ES-I3 (cell line): ENCODE data around the gene PITRM1.

ENCODE experiments used
- H3K36me3 ChIP-seq: 2 replicates; pipeline ENCODE4 v1.6.1; 2013; ENCODE audit warnings: mild to moderate bottlenecking, low read length, control low read depth, moderate library complexity; ENCODE audit not compliant: insufficient read depth
- H3K4me1 ChIP-seq: 2 replicates; pipeline ENCODE4 v1.6.1; 2013; ENCODE audit warnings: mild to moderate bottlenecking, control low read depth, low read length; ENCODE audit not compliant: insufficient read depth
- H3K9ac ChIP-seq: 2 replicates; pipeline ENCODE4 v1.6.1; 2013; ENCODE audit warnings: low read depth, mild to moderate bottlenecking, low read length, moderate library complexity
- H3K9me3 ChIP-seq: 2 replicates; pipeline ENCODE4 v1.6.1; 2013; ENCODE audit warnings: mild to moderate bottlenecking, low read length, moderate library complexity; ENCODE audit not compliant: control insufficient read depth, insufficient read depth

Gene PITRM1

DNA sequence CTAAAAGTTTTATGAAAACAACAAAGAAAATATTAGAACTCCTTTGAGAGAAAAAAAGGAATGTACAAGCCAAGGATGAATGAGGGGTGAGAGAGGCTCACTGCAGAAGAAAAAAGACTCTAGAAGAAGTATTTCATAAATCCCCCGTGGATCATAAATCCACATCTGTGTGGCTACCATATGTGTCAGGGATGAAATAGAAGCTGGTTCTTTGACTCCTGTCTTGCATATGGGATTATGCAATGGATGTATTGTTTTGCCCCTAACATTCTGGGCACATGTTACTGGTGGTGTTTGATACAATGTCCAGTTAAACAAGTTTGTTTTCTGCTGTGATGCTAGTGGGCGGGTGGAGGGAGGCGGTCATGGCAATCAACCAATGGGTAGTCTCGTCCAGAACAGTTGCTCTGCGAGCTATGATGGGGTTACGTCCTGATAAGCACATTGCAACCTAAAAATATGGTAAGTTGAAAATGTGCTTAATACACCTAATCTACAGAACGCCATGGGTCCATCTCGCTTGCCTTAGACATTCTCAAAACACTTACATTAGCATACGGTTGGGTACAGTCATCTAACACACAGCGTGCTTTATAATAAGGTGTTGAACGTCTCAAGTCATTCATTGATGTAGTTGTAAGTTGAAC lies 34.1 kb upstream of the PITRM1 start:
- no peaks in the 10 kb centered on the region for H3K9me3 ChIP-seq
- H3K36me3 ChIP-seq, result no peaks in the 10 kb centered on the region
- H3K9ac ChIP-seq, result no peak overlapping the region
- no peaks in the 10 kb centered on the region for H3K4me1 ChIP-seq

DNA sequence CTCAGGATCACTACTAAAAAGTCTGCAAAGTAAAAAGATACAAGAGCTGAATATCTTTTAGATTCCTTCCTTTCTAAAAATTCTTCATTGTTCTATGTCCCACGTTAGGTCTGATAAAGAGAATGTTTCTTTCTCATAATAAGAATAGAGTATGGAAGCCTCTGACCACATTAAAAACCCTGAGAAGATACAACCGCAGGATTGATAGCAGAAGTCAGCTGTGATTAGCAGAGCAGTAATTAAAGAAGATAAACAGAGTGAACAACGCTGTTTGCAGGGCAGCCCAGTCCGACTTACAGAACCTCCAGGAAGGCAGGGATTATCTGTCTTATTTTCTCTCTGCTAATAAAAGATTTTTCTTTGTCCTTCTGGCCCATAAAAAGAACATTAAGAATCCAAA lies 31.4 kb upstream of the PITRM1 start:
- Histone ChIP-seq H3K9me3 (no peaks in the 10 kb centered on the region), H3K4me1 (no peaks in the 10 kb centered on the region), H3K36me3 (no peaks in the 10 kb centered on the region)

GRCh38 chr10:3203016-3203811 lies 30.6 kb upstream of the PITRM1 start:
- H3K9ac ChIP-seq, result no peak overlapping the region
- H3K9me3 ChIP-seq, result no peaks in the 10 kb centered on the region
- no peaks in the 10 kb centered on the region for H3K4me1 ChIP-seq
- no peaks in the 10 kb centered on the region for H3K36me3 ChIP-seq

More for the DNA sequence above, 31.4 kb upstream of the PITRM1 start:
- H3K9ac ChIP-seq, result no peak overlapping the region

- no peaks in the 10 kb centered on the region for H3K9me3 ChIP-seq
- H3K4me1 ChIP-seq, result peaks cover 6% of the 10 kb centered on the region; the same call in 1 of the 2 replicates
- H3K36me3 ChIP-seq, result no peaks in the 10 kb centered on the region
- H3K9ac ChIP-seq, result no peak overlapping the region
Observed at GRCh38 chr10:3201796-3202195, 29.2 kb upstream of the PITRM1 start.

- no peaks in the 10 kb centered on the region for H3K9me3 ChIP-seq
- no peaks in the 10 kb centered on the region for H3K36me3 ChIP-seq
- H3K4me1 ChIP-seq, result peaks cover 6% of the 10 kb centered on the region; the same call in 1 of the 2 replicates
- H3K9ac ChIP-seq, result no peak overlapping the region
Observed at GRCh38 chr10:3199488-3199887, 26.9 kb upstream of the PITRM1 start.

DNA sequence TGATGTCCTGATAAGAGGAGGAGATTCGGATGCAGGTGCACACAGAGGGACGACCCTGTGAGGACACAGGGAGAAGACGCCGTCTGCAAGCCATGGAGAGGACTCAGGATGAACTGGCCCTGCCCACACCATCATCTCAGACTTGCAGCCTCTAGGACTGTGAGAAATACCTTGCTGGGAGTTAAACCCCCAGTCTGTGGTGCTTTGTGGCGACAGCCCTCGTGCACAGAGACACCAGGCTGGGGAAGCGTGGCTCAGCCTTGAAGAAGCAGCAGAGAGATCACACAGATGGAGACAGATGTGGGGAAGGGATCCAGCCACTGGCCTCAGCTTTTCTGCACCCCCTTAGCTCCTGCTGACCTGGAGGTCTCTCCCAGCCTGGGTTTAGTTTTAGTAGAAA lies 26.3 kb upstream of the PITRM1 start:
- H3K9ac ChIP-seq, result no peak overlapping the region
- H3K9me3 ChIP-seq, result no peaks in the 10 kb centered on the region
- H3K36me3 ChIP-seq, result no peaks in the 10 kb centered on the region
- peaks cover 6% of the 10 kb centered on the region; the same call in 1 of the 2 replicates for H3K4me1 ChIP-seq

- Histone ChIP-seq H3K9ac (no peak overlapping the region), H3K4me1 (peaks cover 6% of the 10 kb centered on the region; the same call in 1 of the 2 replicates), H3K36me3 (no peaks in the 10 kb centered on the region), H3K9me3 (no peaks in the 10 kb centered on the region)
Observed at GRCh38 chr10:3197348-3198003, 24.9 kb upstream of the PITRM1 start.

DNA sequence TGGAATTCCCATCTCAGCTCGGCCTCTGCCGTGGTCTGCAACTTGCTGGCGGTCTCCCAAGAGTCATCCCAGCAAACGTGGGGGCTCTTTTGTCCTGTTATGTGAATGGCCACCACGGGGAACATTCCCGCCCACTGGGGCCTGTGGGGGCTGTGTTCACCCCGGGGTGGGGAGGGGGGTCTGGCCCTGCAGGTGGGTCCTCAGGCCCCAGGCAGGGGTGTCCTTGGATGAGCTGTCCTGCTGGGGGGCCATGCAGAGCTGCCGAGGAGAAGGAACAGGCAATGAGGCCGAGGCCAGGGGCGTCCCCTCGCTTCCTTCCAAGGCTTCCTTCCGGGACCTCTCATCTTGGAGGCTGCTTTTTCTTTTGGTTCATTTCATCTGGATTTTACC lies 24.4 kb upstream of the PITRM1 start:
- Histone ChIP-seq H3K36me3 (no peaks in the 10 kb centered on the region), H3K9me3 (no peaks in the 10 kb centered on the region), H3K9ac (no peak overlapping the region), H3K4me1 (peaks cover 6% of the 10 kb centered on the region; the same call in 1 of the 2 replicates)

- Histone ChIP-seq H3K4me1 (peaks cover 6% of the 10 kb centered on the region; the same call in 1 of the 2 replicates), H3K36me3 (no peaks in the 10 kb centered on the region), H3K9me3 (no peaks in the 10 kb centered on the region), H3K9ac (no peak overlapping the region)
Observed at GRCh38 chr10:3196482-3196881, 23.9 kb upstream of the PITRM1 start.

DNA sequence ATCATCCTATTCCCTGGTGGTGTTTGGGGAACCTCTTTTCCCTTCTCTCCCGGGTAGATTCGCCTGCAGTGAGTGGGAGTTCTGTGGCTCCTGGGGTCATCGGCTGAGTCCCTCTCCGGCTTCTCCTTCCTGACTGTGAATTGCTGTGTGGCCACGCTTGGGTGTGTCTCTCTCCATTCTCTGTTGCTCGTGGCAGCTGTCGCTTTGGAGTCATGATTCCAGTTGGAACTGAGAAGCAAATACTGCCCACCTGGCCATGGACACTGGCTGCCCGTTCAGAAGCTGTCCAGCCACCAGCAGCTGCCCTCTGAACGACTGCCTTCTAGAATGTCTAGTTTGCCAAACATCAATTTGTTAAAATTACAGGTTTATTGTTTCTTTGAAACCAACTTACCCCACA lies 23.1 kb upstream of the PITRM1 start:
- no peaks in the 10 kb centered on the region for H3K36me3 ChIP-seq
- H3K9ac ChIP-seq, result no peak overlapping the region
- peaks cover 6% of the 10 kb centered on the region; the same call in 1 of the 2 replicates for H3K4me1 ChIP-seq
- no peaks in the 10 kb centered on the region for H3K9me3 ChIP-seq

DNA sequence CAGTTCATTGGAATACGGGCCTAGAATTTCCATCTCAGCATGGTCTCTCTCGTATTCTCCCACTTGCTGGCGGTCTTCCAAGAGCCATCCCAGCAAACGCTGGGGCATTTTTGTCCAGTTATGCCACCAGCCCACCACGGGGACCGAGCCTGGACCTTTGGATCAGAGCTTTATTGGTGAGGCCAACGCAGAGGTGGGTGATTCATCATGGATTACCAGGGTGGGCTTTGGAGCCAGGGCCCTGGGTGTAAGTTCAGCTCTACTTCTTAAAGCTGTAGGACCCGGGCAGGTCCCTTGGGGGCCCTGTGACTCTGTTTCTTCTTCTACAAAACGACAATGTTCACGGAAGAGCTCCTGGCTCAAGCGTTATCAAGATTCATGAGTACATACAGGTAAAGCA lies 22.7 kb upstream of the PITRM1 start:
- no peak overlapping the region for H3K9ac ChIP-seq
- H3K36me3 ChIP-seq, result no peaks in the 10 kb centered on the region
- H3K4me1 ChIP-seq, result peaks cover 6% of the 10 kb centered on the region
- no peaks in the 10 kb centered on the region for H3K9me3 ChIP-seq

GRCh38 chr10:3194871-3195270 lies 22.3 kb upstream of the PITRM1 start:
- no peaks in the 10 kb centered on the region for H3K36me3 ChIP-seq
- H3K9ac ChIP-seq, result no peak overlapping the region
- peaks cover 11% of the 10 kb centered on the region for H3K4me1 ChIP-seq
- H3K9me3 ChIP-seq, result no peaks in the 10 kb centered on the region

- H3K36me3 ChIP-seq, result no peaks in the 10 kb centered on the region
- no peak overlapping the region for H3K9ac ChIP-seq
- no peaks in the 10 kb centered on the region for H3K9me3 ChIP-seq
- H3K4me1 ChIP-seq, result peaks cover 11% of the 10 kb centered on the region
Observed at GRCh38 chr10:3193751-3194150, 21.2 kb upstream of the PITRM1 start.

DNA sequence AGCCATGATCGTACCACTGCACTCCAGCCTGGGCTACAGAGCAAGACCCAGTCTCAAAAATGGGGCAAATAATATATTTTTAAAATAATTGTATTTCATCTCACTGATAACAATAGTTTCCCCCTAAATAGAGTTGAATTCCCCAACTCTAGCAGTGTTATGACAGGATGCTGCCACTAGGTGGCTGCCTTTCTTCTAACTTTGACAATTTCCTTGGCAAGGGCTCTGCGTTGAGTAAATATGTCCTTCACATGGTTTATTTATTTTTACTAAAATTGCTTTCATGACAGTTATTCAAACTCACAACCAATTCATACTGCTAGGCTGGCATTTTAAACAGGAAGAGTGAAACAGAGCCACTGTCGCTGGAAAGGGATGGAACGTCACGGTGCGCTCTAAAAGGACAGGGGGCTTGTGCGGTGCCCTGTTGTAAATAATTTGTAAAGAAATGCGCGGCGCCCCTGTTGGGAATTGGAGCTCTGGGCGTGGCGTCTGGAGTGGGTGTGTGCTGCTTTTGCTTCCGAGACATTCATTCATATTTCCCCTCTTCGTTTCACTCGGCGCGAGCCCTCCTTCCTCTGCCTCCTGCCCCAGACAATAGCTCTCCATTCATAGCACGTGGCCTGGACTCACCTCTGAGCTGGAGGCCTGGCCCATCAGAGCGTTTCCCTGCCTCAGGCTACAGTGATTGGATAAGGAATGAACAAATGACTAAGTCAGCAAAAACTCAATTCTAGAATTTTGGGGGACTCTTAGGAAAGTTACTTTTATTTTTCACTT lies 20.5 kb upstream of the PITRM1 start:
- H3K36me3 ChIP-seq, result no peaks in the 10 kb centered on the region
- peaks cover 10% of the 10 kb centered on the region for H3K4me1 ChIP-seq
- H3K9me3 ChIP-seq, result no peaks in the 10 kb centered on the region
- no peak overlapping the region for H3K9ac ChIP-seq
